Measurements from ENCODE around the gene PDCD6IP.
"Not testable (repeated sequence)": the region's sequence is repeated elsewhere in the genome, so short reads cannot be mapped to it uniquely, and the experiment has no call there.

PDCD6IP gene

DNA sequence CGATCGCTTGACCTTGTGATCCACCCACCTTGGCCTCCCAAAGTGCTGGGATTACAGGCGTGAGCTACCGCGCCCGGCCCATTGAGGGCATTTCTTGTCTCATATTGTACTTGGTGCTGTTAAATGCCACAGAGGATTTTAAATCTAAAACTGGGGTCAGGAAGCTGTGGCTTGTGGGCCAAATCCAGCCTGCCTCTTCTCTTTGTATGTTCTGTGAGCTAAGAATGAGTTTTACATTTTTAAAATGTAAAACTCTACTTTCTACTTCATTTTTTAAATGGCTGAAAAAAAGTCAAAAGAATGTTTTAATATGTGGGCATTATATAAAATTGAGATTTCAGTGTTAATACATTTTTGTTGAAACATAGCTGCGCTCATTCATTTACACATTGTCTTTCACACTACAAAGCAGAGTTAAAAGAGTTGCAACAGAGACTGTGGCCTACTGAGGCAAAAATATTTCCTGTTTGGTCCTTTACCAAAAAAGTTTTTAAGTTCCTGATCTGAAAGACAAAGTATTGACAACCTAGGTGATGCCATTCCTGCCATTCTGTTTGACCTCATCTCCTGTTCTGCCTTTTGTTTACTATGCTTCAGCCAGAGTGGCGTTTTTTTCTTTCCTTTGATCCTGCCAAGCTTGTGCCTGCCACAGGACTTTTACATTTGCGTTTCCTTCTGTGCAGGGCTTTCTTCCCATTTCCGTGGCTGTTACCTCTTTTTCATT is 50.4 kb downstream of the PDCD6IP start:
- no peak for DNase-seq (ENCODE audit: low read depth, low spot score)

DNA sequence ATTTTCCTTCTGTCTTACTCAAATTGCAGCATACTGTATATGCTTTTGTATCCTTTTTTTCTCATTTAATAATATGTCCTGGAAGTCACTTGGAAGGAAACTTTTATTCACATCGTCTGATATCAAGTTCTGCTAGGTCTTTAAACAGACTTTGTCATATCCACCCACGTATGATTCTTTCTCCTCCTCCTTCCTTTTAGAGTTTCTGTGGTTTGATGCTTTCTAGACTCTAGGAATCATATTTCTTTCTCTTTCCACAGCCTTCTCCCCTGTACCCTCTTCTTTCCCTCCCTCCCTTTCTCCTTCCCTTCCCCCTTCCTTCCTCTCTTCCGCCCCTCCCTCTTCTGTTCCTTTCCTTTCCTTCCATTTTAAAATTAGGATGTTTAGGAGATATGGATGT is 52.2 kb downstream of the PDCD6IP start:
- not testable (repeated sequence) for DNase-seq (ENCODE audit: low read depth, low spot score)

DNA sequence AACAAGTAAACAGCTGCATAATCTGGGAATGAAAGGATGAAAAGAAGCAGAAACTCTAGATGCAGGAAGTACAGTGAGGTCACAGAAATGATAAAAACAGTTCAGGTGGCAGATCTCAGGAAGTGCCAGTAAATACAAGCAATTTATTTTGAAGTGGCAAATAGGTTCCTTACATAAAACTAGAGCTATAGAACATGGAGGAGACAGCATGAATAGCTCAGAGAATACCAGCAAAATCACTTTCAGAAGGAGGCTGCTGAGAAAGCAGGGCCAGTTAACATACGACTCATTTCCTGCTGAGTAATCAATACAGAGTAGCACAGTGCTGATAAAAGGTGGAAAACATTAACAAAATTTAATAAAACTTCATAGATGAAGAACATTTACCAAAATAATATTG is 57.0 kb downstream of the PDCD6IP start:
- not testable (repeated sequence) for DNase-seq (ENCODE audit: low read depth, low spot score)

DNA sequence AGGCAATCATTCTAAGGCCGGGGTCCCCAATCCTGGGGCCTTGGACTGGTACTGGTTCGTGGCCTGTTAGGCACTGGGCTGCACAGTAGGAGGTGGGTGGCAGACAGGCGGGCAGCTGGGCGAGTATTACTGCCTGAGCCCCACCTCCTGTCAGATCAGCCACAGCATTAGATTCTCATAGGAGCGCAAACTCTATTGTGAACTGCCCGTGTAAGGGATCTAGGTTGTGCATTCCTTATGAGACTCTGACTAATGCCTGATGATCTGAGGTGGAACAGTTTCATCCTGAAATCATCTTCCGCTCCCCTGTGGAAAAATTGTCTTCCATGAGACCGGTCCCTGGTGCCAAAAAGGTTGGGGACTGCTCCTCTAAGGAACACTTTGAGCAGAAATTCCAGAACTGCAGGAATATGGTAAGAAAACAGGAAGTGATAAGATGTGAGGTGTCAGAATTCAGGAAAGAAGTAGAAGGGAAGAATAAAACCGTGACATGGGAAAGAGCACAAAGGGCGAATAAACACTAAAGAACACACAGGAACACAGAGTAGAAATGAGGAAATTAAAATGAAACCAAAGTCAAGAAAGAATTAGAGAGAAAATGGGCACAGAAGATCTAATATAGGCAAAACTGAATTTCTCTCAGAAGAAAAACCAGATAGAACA is 57.6 kb downstream of the PDCD6IP start:
- DNase-seq (ENCODE audit: low read depth, low spot score) = no peak

DNA sequence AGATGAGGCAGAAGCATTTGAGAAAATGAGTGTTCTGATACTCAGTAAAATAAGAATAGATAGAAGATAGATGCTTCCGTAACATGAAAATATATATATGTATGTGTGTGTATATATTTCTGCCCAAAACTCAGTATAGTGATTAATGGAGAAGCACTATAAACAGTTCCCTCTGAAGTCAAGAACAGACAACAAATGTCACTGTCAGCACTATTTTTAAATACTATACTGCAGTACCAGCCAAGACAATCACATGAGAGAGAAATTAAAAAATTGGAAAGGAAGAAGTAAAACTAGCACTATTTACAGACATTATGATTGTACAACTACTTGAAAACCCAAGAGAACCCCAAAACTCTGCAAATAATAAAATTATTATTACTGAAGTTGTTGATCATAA is 59.3 kb downstream of the PDCD6IP start:
- DNase-seq (ENCODE audit: low read depth, low spot score) = not testable (repeated sequence)

DNA sequence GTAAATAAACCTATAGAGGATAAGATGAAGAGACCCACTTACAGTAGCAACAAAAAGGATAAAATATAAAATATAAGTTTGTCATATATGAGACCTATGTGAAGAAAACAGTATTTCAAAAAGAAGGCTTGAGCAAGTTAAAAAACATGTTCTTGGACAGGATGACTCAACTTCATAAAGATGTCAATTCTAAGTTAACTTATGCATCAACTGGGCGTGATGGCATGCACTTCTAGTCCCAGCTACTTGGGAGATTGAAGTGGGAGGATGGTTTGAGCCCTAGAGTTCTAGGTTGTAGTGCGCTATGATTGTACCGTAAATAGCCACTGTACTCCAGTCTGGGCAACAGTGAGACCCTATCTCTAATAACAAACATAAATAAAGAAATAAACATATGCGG is 59.7 kb downstream of the PDCD6IP start:
- DNase-seq (ENCODE audit: low read depth, low spot score) = no peak

DNA sequence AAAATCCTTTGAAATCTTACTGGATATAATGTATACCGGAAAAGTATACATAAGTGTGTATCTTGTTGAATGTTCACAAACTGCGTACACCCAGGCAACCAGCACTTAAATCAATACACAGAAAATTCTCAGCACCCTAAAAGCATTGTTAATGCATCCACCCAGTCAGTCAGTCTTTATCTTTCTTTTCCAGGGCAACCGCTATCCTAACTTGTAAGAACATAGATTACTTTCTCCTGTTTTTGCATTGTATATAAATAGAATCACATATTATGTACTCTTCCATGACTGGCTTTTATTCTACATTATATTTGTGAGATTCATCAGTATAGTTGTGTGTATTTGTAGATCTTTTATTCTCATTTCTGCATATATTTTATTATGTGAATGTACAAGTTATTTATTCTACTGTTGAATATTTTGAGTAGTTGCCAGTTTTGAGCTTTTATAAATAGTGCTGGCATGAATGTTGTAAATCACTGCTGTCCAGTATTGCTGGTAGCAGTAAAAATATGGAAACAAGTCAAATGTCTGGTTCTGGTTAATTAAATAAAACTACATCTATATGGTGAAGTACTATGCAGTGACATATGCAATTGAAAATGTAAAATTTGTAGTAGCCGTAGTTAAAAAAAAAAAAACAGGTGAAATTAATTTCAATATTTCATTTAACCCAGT is 62.1 kb downstream of the PDCD6IP start:
- no peak for DNase-seq (ENCODE audit: low read depth, low spot score)

DNA sequence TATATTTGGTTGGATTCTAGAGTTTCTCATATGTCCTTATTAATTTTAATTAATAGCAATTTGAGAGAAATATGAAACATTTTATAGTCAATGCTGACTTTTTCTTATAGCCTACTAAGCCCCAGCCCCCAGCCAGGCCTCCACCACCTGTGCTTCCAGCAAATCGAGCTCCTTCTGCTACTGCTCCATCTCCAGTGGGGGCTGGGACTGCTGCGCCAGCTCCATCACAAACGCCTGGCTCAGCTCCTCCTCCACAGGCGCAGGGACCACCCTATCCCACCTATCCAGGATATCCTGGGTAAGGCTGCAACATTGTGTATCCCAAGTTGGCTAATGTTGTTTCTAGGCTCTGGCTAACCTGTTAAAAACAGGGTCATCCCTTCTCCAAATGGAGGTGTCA is 66.7 kb downstream of the PDCD6IP start:
- no peak for DNase-seq (ENCODE audit: low read depth, low spot score)

DNA sequence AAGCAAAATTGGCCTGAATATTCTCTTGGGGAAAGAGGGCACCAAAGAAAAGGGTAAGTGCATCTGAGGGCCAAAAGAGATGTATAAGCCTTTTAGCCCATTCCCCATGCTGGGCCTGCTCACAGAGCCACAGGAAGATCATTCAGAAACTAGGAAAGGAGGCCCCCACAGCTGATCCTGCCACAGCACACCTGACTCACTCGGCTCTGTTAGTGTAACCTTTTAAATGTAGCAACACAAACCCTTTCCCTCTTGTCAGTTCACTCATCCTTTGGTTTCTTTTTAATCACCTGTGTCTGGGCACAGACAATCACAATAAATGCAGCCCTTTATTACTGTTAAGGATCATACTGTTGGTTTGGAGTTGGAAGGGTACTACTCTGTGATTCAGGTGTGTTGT is 69.9 kb downstream of the PDCD6IP start:
- no peak for DNase-seq (ENCODE audit: low read depth, low spot score)

DNA sequence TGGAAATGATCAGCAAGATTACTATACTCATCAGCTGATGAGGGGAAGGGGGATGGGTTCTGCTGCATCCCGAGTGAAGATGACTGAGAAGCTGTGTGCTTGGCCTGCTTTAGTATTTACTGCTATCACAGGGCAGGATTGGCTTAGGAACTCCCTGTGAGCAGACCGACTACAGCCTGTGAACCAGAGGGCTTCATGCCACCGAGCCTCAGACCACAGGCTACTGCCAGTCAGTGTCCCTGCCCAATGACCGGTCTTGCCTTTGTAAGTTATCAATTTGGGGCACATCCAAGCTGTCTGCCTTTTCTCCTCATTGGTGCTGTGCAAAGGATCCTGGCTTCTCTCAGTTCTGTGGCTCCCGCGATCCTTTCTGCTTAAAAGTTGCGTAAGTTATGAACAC is 71.5 kb downstream of the PDCD6IP start:
- DNase-seq (ENCODE audit: low read depth, low spot score) = no peak

DNA sequence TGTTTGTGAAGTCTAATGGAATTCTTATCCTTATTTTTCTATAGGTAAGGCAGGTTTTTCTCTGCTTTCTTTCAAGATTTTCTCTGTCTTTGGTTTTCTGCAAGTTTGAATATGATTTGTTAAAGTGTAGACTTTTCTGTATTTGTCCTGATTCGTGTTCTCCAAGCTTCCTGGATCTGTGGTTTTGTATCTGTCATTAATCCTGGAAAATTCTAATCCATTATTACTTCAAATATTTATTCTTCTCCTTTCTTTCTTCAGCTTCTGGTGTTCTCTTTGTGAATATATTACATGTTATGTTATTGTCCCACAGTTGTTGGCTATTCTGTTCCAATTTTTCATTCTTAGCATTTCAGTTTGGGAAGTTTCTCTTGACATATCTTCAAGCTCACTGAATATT is 76.4 kb downstream of the PDCD6IP start:
- no peak for DNase-seq (ENCODE audit: low read depth, low spot score)

DNA sequence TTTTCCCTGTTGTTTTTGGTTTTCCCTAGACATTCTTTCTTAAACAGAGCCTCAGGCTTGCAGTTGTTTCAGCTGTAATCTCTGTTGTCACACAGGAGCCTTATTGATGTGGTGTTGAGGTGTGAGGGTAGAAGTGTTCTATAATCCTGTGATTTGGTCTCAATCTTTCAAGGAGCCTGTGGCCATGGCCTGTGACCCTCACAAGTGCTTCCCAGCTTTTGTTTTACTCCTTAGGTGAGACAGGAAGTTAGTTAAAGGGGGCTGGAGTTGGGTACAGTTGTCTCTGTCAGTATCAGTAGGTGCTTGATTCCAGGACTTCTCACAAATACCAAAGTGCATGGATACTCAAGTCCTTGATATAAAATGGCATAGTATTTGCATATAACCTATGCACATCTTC is 77.2 kb downstream of the PDCD6IP start:
- DNase-seq (ENCODE audit: low read depth, low spot score) = no peak

DNA sequence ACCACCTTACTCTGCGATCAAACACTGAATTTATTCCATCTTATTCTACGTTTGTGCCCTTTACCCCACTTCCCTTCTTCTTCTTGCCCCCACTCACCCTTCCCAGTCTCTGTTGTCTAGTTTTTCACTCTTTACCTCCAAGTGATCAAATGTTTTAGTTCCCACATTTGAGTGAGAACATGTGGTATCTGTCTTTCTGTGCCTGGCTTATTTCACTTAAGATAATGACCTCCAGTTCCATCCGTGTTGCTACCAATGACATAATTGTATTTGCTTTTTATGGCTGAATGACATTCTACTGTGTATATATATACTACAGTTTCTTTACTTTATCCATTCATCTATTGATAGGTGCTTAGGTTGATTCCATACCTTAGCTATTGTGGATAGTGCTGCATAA is 78.8 kb downstream of the PDCD6IP start:
- no peak for DNase-seq (ENCODE audit: low read depth, low spot score)

DNA sequence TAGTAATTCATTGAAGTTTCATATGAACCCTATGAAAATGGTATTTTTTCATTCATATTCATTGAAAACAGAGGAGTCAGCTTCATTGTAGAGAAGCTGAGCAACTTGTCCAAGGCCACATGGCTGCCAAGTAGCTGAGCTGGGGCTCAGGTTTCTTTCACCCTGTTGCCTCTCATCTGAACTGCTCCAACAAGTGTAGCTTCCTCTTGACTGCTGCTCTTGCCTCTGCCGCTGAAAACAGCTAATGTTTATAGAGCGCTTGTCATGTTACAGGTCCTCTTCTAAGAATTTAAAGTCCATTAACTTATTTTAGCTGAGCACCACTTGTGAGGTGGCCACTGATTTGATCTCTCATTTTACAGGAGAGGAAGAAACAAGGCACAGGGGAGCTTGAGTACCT is 81.1 kb downstream of the PDCD6IP start:
- no peak for DNase-seq (ENCODE audit: low read depth, low spot score)

DNA sequence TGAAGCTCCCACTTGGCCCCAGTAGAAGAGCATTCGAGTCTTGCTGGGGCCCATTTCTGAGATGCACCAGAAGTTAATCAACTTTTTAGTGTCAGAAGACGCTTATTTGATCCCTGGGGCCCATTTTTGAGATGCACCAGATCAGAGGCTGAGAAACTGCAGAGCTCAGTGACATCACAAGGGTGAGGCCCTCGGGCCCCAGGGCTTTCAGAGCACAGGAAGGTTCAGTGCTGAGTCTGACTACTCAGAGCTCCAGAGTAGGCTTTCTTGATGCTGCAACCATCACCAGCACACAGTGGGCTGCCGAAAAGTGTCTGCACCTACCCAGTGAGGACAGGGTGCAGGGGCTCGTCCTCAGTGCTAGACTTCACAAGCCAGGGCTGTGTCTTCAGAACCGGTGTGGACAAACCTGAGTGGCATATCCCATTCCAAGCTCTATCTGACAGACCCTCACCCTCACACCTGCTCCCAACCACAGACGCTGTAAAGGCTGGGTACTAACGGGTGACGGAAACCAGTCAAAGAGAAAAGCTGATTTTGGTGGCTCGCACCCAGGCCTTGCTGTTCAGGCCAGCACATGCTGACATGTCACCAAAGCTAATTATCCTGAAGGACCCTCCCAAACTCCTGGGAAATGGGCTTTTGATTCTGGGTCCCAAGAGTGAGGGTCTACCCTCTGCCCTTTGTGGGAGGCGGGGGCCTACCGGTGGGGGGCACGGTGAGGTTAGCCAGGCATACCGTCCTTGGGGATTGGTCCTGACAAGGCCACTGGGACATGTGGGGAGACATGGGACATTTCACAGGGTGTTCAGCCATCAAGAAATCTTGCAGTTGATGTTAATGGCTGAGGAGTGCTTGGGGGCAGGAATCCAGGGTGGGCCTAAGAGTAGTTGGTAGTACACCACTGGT is 83.0 kb downstream of the PDCD6IP start:
- no peak for DNase-seq (ENCODE audit: low read depth, low spot score)

DNA sequence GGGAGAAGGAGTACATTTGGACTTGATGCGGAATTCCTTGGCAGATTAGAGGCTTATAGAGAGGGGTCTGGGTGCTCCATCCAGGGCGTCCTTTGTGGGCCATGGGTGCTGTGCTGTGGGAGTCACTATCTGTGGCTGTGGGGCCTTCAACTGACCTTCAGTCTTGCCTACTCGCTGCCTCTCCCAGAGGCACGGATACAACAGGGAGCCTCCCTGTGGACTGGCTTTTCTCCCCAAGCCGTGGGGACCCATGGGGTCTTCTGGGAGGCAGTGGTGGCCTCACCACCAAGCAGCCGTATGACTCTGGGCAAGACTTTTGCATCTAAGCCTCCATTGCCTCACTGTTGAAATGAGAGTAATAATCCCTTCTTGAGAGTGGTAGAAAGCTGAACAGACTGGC is 83.9 kb downstream of the PDCD6IP start:
- DNase-seq (ENCODE audit: low read depth, low spot score) = no peak

DNA sequence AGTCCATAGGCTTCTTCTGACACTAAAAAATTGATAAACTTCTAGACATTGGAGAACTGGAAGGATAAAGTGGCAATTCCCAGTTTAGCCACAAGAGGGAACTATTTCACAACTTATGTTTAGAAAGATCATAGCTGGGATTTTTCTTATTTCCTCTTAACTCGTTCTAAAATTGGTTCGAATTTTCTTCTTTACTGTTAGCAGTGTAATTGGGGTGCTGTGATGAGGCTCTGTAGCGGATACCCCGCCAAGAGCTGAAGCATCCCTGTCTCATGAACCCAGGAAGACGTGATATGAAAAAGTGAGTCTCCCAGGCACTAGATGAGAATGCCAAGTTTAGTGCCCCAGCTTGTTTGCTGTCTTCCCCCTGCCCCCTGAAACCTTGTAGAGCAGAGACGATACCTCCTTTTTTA is 85.1 kb downstream of the PDCD6IP start:
- no peak for DNase-seq (ENCODE audit: low read depth, low spot score)

DNA sequence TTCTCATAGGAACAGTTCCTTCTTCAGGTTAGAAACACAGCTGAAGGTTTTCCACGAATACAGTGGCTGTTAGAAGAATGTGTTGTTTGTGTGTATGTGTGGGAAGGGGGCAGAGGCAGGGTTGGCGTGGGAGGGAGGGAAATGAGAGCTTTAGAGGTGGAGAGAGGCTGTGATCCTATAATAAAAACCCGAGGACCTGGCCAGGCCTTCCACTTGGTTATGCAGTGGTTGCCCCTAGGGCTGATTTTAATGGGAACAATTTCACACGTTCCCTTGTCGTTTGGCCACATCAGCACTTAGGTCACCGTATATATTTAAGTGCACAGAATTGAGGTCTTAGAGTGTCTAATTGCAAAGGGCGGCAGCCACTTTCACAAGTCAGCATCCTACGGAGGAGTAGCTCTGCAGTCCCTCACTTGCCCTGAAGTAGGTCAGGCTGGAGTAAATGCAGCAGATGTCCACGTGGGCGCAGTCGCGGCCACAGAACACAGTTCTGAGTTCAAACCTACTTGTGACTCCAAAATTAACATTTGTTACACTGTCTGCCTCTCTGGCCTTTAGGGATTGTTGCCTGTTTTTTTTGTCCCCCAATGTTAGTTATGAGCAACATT is 85.6 kb downstream of the PDCD6IP start:
- no peak for DNase-seq (ENCODE audit: low read depth, low spot score)

DNA sequence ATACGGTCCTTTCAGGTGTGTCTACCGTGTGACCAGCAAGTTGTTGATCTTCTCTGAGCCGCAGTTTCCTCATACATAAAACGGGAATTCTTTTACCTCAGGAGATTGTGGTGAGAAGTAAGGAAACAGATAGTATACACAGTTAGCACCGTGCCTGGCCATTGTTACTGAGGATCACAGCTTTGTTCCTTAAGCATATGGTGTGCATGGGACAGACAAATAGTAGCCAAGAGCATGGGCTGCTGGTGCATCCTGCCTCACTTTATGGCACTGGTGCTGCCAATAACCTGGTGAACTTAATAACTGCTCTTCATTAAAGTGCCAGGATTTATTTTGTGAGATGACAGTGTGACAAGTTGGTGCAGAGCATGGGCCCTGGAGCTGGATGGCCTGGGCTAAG is 86.3 kb downstream of the PDCD6IP start:
- no peak for DNase-seq (ENCODE audit: low read depth, low spot score)

DNA sequence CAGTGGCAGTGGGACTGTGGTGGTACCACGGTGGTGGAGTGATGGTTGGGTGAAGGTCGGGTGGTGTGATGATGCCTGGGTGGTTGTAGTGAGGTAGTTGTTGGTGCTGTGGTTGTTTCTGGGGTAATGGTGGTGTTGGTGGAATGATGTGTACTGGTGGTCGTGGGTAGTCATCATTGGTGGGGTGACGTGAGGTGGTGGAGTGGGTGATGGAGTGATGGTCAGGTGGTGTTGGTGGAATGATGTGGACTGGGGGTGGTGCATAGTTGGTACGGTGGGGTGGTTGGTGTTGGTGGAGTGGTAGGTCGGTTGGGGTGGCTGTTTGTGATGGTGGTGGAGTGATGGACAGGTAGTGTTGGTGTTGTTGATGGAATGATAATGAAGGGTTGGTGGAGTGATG is 87.1 kb downstream of the PDCD6IP start:
- DNase-seq (ENCODE audit: low read depth, low spot score) = no peak

DNA sequence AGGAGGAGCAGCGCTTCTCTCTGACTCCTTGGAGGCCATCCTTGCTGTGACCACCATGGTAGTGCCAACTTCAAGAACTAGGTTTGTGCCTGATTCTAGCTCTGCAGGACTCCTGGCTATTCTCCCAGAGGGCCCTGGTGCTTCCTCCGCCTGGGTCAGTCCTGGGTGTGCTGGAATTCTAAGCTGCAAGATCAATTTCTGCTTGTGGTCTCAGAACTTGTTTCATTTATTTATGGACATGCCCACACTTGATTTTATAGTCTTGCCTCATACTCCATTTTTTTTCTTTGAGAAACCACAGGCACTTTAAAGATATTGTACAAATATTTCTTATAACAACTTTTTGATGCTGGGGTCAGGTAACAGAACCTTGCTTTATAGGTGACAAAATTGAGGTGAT is 87.6 kb downstream of the PDCD6IP start:
- DNase-seq (ENCODE audit: low read depth, low spot score) = no peak

DNA sequence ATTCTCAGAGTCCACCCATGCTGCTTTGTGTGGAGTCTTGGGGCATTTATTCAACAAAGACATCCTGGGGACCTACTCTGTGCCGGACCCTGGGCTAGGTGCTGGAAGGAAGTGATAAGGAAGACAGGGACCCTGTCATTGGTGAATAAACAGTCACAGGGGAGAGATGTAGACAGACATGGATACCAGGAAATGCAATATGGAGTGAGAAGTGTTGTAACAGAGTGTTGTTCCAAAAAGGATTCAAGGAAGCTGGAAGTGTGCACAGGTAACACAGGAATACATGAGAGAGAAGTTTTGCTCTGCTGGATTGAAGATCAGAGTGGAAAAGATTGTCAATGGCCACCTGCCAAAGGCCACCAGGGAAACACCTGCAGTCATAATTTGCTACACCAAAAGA is 89.0 kb downstream of the PDCD6IP start:
- no peak for DNase-seq (ENCODE audit: low read depth, low spot score)

All from activated CD4-positive, CD25-positive, alpha-beta regulatory T cell treated with anti-CD3 and anti-CD28 coated beads, Interleukin-2, amount 50 U/mL, for 16 hours (primary cell).